SU-DHL-6 (cell line): ENCODE results near the gene PAK2.

ENCODE experiments used
- EZH2phosphoT487 ChIP-seq: fragments of 200-600 bp; sonication (generic), shearing (Covaris generic); conservative IDR thresholded peaks from 2 replicates; pipeline ENCODE4 v1.6.1; 2018; ENCODE audit warnings: mild to moderate bottlenecking, antibody characterized with exemption, low read length, moderate library complexity, mixed read lengths
- TF ChIP-seq, protein P1 (sequence below): fragments of 200-600 bp; sonication (generic); IDR thresholded peaks from one replicate; pipeline ENCODE4 v1.5.1; 2017; ENCODE audit warnings: antibody characterized with exemption, mild to moderate bottlenecking, low read length, moderate library complexity; ENCODE audit not compliant: insufficient read depth, poor library complexity, severe bottlenecking

DNA sequence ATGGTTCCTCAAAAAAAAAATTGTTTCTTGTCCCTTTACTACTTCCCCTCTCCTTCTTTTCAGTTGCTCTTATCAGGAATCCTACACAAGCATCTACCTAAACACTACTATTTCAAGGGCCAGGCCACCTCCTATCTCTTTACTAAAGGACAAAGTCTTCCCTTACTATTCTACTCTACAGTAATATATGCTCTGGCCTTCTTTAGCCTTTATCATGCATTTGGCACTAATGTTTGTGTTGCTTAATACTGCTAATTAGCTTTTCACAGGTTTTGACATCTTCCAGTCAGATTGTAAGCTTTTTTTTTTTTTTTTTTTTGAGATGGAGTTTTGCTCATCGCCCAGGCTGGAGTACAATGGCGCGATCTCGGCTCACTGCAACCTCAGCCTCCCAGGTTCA lies 32.9 kb upstream of the PAK2 start:
- TF ChIP-seq, protein P1, sequence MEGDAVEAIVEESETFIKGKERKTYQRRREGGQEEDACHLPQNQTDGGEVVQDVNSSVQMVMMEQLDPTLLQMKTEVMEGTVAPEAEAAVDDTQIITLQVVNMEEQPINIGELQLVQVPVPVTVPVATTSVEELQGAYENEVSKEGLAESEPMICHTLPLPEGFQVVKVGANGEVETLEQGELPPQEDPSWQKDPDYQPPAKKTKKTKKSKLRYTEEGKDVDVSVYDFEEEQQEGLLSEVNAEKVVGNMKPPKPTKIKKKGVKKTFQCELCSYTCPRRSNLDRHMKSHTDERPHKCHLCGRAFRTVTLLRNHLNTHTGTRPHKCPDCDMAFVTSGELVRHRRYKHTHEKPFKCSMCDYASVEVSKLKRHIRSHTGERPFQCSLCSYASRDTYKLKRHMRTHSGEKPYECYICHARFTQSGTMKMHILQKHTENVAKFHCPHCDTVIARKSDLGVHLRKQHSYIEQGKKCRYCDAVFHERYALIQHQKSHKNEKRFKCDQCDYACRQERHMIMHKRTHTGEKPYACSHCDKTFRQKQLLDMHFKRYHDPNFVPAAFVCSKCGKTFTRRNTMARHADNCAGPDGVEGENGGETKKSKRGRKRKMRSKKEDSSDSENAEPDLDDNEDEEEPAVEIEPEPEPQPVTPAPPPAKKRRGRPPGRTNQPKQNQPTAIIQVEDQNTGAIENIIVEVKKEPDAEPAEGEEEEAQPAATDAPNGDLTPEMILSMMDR = no peak
- TF ChIP-seq EZH2phosphoT487 = no peak
